ENCODE data around the gene CC2D1A. TPM values are rescaled to one million over a fixed set of nuclear protein-coding genes. Genes with fewer than 3 reads are reported as not detected.

The CC2D1A gene
- total RNA-seq, 4 donors from 2014 or later: 29.3 to 36.4 (median 31.3) TPM

DNA sequence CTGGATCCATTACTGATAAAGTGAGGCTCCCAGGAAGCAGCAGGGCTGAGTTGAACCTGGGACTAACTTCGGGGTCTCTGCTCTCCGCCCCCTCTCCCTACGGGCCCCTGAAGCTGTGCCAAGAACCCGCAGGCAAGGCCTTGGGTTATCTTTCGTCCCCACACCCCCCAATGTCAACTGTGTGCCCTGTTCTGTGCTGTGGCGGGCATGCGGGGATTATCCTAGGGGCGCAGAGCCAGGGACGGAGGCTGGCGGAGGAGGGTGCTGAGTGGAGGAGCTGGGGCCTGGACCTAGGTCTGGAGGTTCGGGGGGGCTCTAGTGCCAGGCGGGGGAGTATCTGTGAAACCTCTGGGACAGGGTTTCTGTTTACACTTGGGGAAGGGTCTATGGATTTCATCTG, 73.7 kb downstream of the CC2D1A start:
- no peaks in the 10 kb centered on the region for H3K27me3 ChIP-seq
- H3K4me3 ChIP-seq (replicated peaks in 1 of 3): no peak overlapping the region
- no peaks in the 10 kb centered on the region for H3K9me3 ChIP-seq
- H3K4me1 ChIP-seq: peaks cover 4 to 10% of the 10 kb centered on the region in 2 donors
- no peak for DNase-seq
- H3K36me3 ChIP-seq: peaks cover 4 to 8% of the 10 kb centered on the region in 2 donors
- intact Hi-C loops (cut with DNase I): no loop called here
- TF ChIP-seq POLR2A (IDR thresholded peaks at IDR 0.05) (no peak), CTCF (IDR thresholded peaks at IDR 0.05) (no peak)
- H3K27ac ChIP-seq: no peak overlapping the region
- WGBS, 2 donors: 73 to 88% methylated on average over 7 to 10 of the region's 12 CpGs

- Histone ChIP-seq H3K27ac (no peak overlapping the region), H3K36me3 (peaks cover 4 to 8% of the 10 kb centered on the region in 2 donors), H3K9me3 (no peaks in the 10 kb centered on the region), H3K4me3 (replicated peaks in 1 of 3) (no peak overlapping the region), H3K27me3 (no peaks in the 10 kb centered on the region), H3K4me1 (peaks cover 5 to 16% of the 10 kb centered on the region in 2 donors)
- no peak for DNase-seq
- WGBS, 2 donors: 98 to 100% methylated on average over 3 to 8 of the region's 15 CpGs
- intact Hi-C loops (cut with DNase I): no loop called here
- TF ChIP-seq CTCF (IDR thresholded peaks at IDR 0.05) (no peak), POLR2A (IDR thresholded peaks at IDR 0.05) (no peak)
These were observed 74.3 kb downstream of the CC2D1A start for GRCh38 chr19:13980340-13980739.

MicroRNA genes within 50 kb of the gene (microRNA counts, 767-probe panel; counts per million panel counts)
- microRNA hsa-miR-181c-5p: 2,667 to 4,715 counts per million in 2 donors

Small RNA genes lying within 50 kb of the gene (microRNA-seq; reads per million reads assigned to microRNA genes)
- gene MIR181C (595 reads per million, percentile 72 among the genes with 10 or more reads in this experiment), gene MIR181D (440 reads per million, percentile 69 among the genes with 10 or more reads in this experiment)

Small RNA genes lying within 50 kb of the gene (small RNA-seq; reads per million reads assigned to genes)
- gene MIR181C (22.2 reads per million, percentile 94 among the genes with 10 or more reads in this experiment), gene MIR181D (24.5 reads per million, percentile 94 among the genes with 10 or more reads in this experiment)

Other genes with a start within 250 kb of the CC2D1A start
- gene MRI1, start 141.7 kb upstream of the CC2D1A start, total RNA-seq: 10 to 100 TPM; 53.0 to 90.4 (median 70.6) TPM
- 100 to 1,000 TPM in 2 of 4 donors, 10 to 100 TPM in 2; 50.2 to 191 (median 139) TPM for gene C19orf53, start 131.7 kb upstream of the CC2D1A start, total RNA-seq
- gene ZSWIM4, start 110.8 kb upstream of the CC2D1A start, total RNA-seq: 10 to 100 TPM in 1 of 4 donors, 1 to 10 TPM in 3; 6.9 to 15.6 (median 8.9) TPM
- not detected for gene NANOS3, start 29.1 kb upstream of the CC2D1A start, total RNA-seq
- gene BRME1, start 84 bp upstream of the CC2D1A start, total RNA-seq: 1 to 10 TPM in 3 of 4 donors, under 1 TPM in 1; 0.34 to 1.7 (median 1.0) TPM
- gene PODNL1, start 32.2 kb downstream of the CC2D1A start, total RNA-seq: 1 to 10 TPM in 1 of 4 donors, under 1 TPM in 2, not detected in 1; 0.40 to 1.4 (median 0.63) TPM
- 10 to 100 TPM in 3 of 4 donors, 1 to 10 TPM in 1; 9.5 to 19.6 (median 11.6) TPM for gene DCAF15, start 46.3 kb downstream of the CC2D1A start, total RNA-seq
- gene RFX1, start 100.1 kb downstream of the CC2D1A start, total RNA-seq: 1 to 10 TPM; 4.8 to 9.1 (median 9.1) TPM
- not detected for gene RLN3, start 121.9 kb downstream of the CC2D1A start, total RNA-seq
- gene IL27RA, start 125.6 kb downstream of the CC2D1A start, total RNA-seq: 1 to 10 TPM; 1.9 to 4.9 (median 3.4) TPM
- 1 to 10 TPM; 4.8 to 9.6 (median 6.8) TPM for gene PALM3, start 155.9 kb downstream of the CC2D1A start, total RNA-seq
- gene MISP3, start 166.6 kb downstream of the CC2D1A start, total RNA-seq: 1 to 10 TPM; 7.9 to 9.9 (median 9.1) TPM
- not detected for gene C19orf67, start 179.6 kb downstream of the CC2D1A start, total RNA-seq
- gene SAMD1, start 184.6 kb downstream of the CC2D1A start, total RNA-seq: 10 to 100 TPM; 15.2 to 27.3 (median 22.7) TPM
- 10 to 100 TPM; 33.2 to 69.4 (median 55.5) TPM for gene PRKACA, start 211.6 kb downstream of the CC2D1A start, total RNA-seq
- 1 to 10 TPM in 2 of 4 donors, under 1 TPM in 2; 0.54 to 2.6 (median 0.95) TPM for gene ASF1B, start 230.4 kb downstream of the CC2D1A start, total RNA-seq